ENCODE results near the gene FJX1. TPM values are rescaled to one million over a fixed set of nuclear protein-coding genes. Genes with fewer than 3 reads are reported as not detected.

FJX1 gene
- total RNA-seq, 1 donor from 2014 or later = 0.73 TPM

- CTCF ChIA-PET = no interaction called here
- H3K27me3 Mint-ChIP-seq = peaks cover 40% of the 10 kb centered on the region
Observed at GRCh38 chr11:35633827-35634423, 15.7 kb downstream of the FJX1 start.

GRCh38 chr11:35635933-35636332, 17.7 kb downstream of the FJX1 start:
- Mint-ChIP-seq H3K9me3 (no peaks in the 10 kb centered on the region), H3K36me3 (ENCODE audit: low read depth) (no peaks in the 10 kb centered on the region), H3K4me3 (no peak overlapping the region), H3K27me3 (peaks cover 29% of the 10 kb centered on the region), H3K4me1 (no peaks in the 10 kb centered on the region), H3K27ac (no peak overlapping the region)
- POLR2A ChIA-PET = no interaction called here
- TF ChIP-seq CTCF (IDR thresholded peaks at IDR 0.05) = no peak
- CTCF ChIA-PET = no interaction called here
- ATAC-seq (ENCODE audit: low read depth) = no peak
- no peak for DNase-seq
- intact Hi-C loops (cut with micrococcal nuclease) = no loop called here

More at GRCh38 chr11:35633827-35634423, 15.7 kb downstream of the FJX1 start:
- Mint-ChIP-seq H3K27ac (no peak overlapping the region), H3K4me1 (no peaks in the 10 kb centered on the region), H3K36me3 (ENCODE audit: low read depth) (no peaks in the 10 kb centered on the region), H3K9me3 (no peaks in the 10 kb centered on the region), H3K4me3 (no peak overlapping the region)
- POLR2A ChIA-PET = no interaction called here
- intact Hi-C loops (cut with micrococcal nuclease) = no loop called here
- no peak for TF ChIP-seq CTCF (IDR thresholded peaks at IDR 0.05)
- ATAC-seq (ENCODE audit: low read depth) (no peak), DNase-seq (no peak)

- H3K27ac Mint-ChIP-seq = no peak overlapping the region
- no peaks in the 10 kb centered on the region for H3K36me3 Mint-ChIP-seq (ENCODE audit: low read depth)
- intact Hi-C loops (cut with micrococcal nuclease) = no loop called here
- no peaks in the 10 kb centered on the region for H3K9me3 Mint-ChIP-seq
- ATAC-seq (ENCODE audit: low read depth) (no peak), DNase-seq (no peak)
- H3K4me3 Mint-ChIP-seq = no peak overlapping the region
- POLR2A ChIA-PET = no interaction called here
- TF ChIP-seq CTCF (IDR thresholded peaks at IDR 0.05) = no peak
- CTCF ChIA-PET = no interaction called here
- no peaks in the 10 kb centered on the region for H3K4me1 Mint-ChIP-seq
- H3K27me3 Mint-ChIP-seq = peaks cover 30% of the 10 kb centered on the region
Observed at GRCh38 chr11:35639591-35640179, 21.4 kb downstream of the FJX1 start.

- Mint-ChIP-seq H3K9me3 (no peaks in the 10 kb centered on the region), H3K4me3 (no peak overlapping the region), H3K27ac (no peak overlapping the region), H3K27me3 (peaks cover 29% of the 10 kb centered on the region), H3K4me1 (no peaks in the 10 kb centered on the region), H3K36me3 (ENCODE audit: low read depth) (no peaks in the 10 kb centered on the region)
- CTCF ChIA-PET = no interaction called here
- TF ChIP-seq CTCF (IDR thresholded peaks at IDR 0.05) = no peak
- POLR2A ChIA-PET = no interaction called here
- ATAC-seq (ENCODE audit: low read depth) = no peak
- DNase-seq = no peak
- intact Hi-C loops (cut with micrococcal nuclease) = no loop called here
Observed at GRCh38 chr11:35641171-35641897, 23.1 kb downstream of the FJX1 start.

GRCh38 chr11:35641964-35642363, 23.7 kb downstream of the FJX1 start:
- ATAC-seq (ENCODE audit: low read depth) (no peak), DNase-seq (no peak)
- Mint-ChIP-seq H3K4me3 (no peak overlapping the region), H3K9me3 (no peaks in the 10 kb centered on the region), H3K4me1 (no peaks in the 10 kb centered on the region), H3K27me3 (peaks cover 29% of the 10 kb centered on the region), H3K36me3 (ENCODE audit: low read depth) (no peaks in the 10 kb centered on the region), H3K27ac (no peak overlapping the region)
- intact Hi-C loops (cut with micrococcal nuclease) = no loop called here
- no peak for TF ChIP-seq CTCF (IDR thresholded peaks at IDR 0.05)
- POLR2A ChIA-PET = no interaction called here
- CTCF ChIA-PET = no interaction called here

Measured in activated B cell treated with CpG ODN at 0.5 μM for 24 hours (primary cell).